NCI-H1105 (cell line): Measurements from ENCODE around the gene ADCY1.

Source experiments
- DNase-seq: peaks from one replicate; lab custom pipeline; 2025; lab: John Stamatoyannopoulos, UW

Gene ADCY1

DNA sequence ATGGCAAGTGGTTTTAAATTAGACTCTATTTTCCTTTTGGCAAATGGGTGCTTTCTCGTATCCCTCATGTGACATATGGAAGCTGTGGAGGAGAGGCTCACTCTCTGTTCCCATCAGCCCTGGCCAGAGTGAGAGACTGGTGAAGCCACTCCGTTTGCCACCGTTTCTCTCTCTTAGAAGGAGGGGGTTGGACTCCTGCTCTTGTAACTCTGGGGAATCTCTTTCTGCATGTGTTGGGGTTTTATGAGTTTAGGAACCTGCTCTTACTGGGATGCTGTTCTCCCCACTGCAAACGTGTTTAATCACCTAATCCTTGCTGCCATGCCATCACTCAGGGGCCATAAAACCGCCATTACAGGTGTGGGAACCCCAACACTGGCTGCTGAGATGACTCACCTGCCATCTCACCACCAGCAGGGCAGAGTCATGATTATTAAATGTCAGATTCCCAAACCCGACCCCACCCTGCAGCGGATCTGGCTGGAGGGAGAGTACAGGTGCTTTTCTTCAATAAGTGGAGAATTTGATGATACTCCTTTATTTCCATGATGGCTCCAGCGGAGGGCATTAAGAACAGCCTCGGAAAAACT lies 103.2 kb downstream of the ADCY1 start:
- no peak for DNase-seq

DNA sequence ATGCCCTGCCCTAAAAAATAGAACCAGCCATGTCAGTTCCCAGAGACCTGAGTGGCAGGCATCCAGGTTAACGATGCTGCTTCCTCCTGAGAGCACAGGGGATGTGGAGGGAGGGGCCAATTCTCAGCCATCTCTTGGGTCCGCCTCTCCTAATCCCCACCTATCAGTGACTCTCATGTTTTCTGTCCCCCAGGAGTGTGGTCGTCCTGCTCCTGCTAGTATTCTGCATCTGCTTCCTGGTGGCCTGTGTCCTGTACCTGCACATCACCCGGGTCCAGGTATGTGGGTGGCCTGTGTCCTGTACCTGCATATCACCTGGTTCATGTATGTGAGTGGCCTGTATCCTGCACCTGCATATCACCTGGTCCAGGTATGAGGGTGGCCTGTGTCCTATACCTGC lies 105.3 kb downstream of the ADCY1 start:
- no peak for DNase-seq

- no peak for DNase-seq
These were observed 106.6 kb downstream of the ADCY1 start for GRCh38 chr7:45680776-45681175.

- no peak for DNase-seq
These were observed 107.6 kb downstream of the ADCY1 start for GRCh38 chr7:45681596-45682357.

GRCh38 chr7:45682358-45682735 lies 108.2 kb downstream of the ADCY1 start:
- DNase-seq = no peak

DNA sequence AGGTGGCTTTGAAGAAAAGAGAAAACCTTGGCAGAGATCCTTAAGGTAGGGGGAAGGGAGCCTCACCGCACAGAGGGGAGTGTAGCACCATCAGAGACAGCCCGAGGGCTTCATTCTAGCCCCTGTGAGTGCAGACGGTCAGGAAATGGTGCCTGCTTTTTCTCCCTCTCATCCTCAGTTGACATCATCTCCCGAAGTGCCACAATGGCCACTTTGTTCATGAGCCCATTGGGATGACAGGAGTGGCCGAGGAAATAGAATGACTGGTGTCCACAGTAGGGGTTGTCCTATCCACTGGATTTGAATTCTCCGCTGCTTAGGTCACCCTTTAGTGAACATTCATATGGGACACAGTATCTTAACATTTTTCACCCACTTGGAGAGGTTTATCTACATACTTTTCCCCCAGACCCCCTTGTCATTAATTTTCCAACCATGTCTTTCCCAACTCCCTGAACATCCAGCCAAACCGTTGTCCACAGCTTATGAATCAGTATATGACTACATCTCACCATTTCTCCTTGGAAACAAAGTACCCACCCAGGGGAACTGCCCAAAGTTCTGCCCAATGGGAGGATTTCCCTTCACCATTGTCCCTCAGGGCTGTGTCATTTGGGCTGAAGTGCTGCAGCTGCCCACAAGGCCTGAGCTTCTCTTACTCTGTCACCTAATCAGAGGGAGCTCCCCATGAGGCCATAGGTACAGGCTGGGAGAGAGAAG lies 108.8 kb downstream of the ADCY1 start:
- DNase-seq = no peak

DNA sequence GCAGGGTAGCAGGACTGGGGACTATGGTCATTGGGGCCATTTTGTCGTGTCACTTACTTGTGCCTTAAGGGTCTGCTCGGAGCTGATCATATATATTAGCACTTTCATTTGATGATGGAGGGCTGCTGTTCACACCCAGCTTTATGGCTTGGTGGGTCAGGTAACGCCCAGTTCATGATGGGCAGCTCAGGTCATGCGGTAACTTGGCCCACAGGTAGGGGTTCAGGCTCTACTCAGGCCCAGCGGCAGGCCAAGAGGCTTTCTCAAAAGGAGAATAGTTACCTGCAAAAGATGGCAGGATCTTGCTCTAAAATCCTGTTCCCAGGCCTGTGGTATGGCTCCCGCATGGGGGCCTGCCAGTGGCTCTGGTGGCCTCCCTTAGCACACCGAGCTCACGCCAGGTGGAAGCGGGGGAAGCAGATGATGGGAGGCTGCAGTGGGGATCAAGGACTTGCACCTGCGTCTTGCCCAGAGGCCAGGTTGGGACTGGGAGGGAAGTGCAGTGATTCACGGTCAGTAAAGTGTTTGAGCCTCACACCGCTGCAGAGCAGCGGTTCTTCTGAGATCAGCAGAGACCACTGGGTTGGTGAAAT lies 109.5 kb downstream of the ADCY1 start:
- no peak for DNase-seq

DNA sequence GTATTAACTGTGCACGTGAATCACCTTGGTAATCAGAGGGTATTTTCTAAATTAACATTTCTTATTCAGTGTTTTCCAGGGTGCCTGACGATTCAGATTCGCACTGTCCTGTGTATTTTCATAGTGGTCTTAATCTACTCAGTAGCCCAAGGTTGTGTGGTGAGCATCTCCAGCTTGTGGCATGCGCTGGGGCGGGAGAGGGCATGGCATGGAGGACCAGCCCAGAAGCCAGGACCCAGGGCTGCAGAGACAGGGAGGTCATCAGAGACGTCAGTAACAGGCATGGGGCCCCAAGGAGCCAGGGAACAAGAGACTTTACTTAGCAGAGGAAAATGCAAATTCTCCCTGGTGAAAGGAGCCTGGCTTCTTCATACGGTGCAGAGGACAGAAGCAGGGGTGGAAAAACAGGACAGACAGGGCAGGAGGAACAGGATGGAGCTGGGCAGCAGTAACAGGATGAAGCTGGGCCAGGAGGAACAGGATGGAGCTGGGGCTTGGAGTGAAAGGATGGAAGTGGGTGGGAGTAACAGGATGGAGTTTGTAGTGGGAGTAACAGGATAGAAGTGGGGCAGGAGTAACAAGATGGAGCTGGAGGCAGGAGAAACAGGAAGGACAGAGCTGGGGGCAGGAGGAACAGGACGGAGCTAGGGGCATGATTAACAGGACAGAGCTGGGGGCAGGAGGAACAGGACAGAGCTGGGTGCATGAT lies 110.9 kb downstream of the ADCY1 start:
- no peak for DNase-seq

DNA sequence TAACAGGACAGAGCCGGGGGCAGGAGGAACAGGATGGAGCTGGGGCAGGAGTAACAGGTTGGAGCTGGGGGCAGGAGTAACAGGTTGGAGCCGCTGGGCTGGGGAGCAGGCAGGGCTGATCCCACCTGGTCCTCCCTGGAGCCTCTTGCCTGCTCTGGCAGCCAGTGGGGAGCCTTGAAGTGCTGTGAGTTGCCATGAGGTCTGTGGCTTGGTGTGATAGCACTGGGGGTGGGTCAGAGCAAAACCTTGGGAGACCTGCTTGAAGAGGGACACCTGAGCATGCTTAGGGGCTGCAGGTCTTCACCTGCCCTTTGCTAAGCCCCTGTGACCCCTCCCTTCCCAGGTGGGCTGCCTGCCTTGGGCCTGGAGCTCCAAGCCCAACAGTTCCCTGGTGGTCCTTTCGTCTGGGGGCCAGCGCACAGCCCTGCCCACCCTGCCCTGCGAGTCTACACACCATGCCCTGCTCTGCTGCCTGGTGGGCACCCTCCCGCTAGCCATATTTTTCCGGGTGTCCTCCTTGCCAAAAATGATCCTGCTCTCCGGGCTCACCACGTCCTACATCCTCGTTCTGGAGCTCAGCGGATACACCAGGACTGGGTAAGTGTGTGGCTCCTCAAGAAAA lies 111.6 kb downstream of the ADCY1 start:
- no peak for DNase-seq

DNA sequence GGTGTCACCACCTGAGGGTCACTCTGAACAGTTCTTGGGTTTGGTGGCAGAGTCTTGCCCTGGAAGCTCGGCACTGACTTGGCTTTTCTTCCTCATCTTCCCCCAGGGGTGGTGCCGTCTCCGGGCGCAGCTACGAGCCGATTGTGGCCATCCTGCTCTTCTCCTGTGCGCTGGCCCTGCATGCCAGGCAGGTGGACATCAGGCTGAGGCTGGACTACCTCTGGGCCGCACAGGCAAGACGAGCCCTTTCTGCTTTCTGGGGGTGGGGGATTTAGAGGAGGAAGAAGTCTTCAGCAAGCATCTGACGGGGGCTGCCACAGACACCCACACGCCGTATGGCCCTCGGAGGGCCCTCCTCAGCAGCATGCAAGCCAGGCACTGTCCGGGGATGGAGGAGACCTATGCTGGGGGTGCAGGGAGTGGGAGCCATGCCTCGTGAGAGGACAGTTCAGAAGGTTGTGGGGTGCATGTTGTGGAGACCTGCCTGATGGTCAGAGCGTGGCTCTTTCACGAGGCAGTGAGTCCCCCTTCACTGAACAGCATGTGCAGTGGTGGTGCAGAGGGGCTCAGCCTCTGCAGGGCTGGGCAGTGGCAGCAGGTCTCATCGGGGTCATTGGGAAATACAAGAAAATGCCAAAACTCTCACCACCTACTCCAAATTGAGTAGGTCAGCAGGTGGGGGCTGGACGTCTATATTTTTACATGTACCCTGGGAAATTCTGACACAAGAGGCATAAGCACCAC lies 112.4 kb downstream of the ADCY1 start:
- no peak for DNase-seq

DNA sequence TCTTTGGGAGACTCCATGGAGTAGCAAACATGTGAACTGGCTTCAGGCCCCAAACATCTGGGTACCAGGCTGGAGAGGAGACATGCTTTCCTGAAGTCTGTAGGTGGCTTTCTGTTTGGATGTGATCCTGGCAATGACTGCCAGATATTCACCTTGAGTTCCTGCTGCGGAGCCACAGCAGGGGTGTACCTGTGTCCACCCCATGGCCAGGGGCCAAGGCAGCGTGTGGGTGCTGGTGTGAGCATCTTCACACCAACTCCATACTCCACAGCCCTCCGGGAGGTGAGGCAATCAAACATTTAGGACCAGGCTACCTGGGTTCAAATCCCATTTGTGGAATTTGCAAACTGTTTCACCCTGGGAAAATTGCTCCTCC lies 113.0 kb downstream of the ADCY1 start:
- no peak for DNase-seq

- no peak for DNase-seq
These were observed 113.6 kb downstream of the ADCY1 start for GRCh38 chr7:45687721-45688120.

GRCh38 chr7:45688382-45688781 lies 114.2 kb downstream of the ADCY1 start:
- DNase-seq = no peak

- DNase-seq = no peak
These were observed 115.0 kb downstream of the ADCY1 start for GRCh38 chr7:45689011-45689796.

- no peak for DNase-seq
These were observed 115.9 kb downstream of the ADCY1 start for GRCh38 chr7:45689797-45690761.

GRCh38 chr7:45690762-45691150 lies 116.6 kb downstream of the ADCY1 start:
- no peak for DNase-seq

DNA sequence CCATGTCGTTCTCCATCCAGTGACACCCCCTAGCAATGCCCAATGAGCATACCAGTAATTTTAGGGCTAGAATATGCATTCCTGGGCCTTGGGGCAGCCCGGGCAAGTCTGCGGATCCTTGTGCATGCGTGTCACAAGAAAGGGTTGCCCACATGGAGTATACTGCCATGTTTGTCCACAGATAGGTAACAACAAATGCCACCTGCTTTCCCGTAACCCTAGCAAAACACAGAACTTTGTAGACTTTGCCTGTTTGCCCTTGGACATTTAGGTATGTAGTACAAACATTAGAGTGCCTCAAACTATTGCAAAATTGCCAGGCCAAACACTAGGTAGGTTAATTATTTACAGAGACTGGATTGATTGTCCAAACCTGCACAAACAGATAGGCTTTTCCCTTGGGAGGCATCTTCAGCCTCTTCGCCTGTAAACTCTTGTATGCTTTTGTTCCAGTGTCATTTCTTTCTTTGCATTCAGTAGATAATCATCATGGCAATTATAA lies 117.0 kb downstream of the ADCY1 start:
- no peak for DNase-seq

- no peak for DNase-seq
These were observed 117.9 kb downstream of the ADCY1 start for GRCh38 chr7:45692031-45692430.
